ENCODE measurements around the gene TUBB4A.

TUBB4A gene

DNA sequence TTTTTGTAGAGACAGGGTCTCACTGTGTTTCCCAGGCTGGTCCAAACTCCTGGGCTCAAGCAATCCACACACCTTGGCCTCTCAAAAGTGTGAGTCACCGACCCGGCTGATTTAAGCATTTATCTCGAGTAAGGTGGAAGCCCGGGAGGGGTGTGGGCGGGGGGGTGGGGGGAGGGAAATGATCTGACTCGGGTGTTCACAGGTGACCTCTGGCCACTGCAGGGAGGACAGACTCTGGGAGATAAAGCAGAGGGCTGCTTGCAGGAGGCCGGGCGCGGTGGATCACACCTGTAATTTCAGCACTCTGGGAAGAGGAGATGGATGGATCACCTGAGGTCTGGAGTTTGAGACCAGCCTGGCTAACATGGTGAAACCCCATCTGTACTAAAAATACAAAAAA lies 28.5 kb downstream of the TUBB4A start:
- TF ChIP-seq GATA3 (IDR thresholded peaks at IDR 0.05; ENCODE audit: low read depth, low read length) (no peak), GATA2 (IDR thresholded peaks at IDR 0.05; ENCODE audit: low read depth, low read length) (no peak)

DNA sequence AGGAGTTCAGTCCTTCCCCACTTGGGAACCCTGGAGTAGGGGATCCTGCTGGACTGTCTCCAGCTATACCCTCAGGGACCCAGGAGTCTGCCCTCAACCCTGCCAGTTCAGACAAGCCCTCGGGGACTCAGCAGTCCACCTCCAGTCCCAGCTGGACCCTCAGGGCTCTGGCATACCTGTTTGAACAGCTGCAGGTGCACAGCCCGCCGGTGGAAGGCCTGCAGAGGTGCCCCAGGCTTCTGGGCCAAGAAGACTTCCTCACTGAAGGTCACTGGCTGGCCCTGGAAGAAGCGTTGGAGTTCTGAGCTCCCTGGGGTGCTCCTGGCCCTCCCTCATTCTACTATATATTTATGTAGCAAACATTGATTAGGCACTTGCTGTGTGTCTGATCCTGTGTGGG lies 29.4 kb downstream of the TUBB4A start:
- no peak for TF ChIP-seq GATA2 (IDR thresholded peaks at IDR 0.05; ENCODE audit: low read depth, low read length)
- TF ChIP-seq GATA3 (IDR thresholded peaks at IDR 0.05; ENCODE audit: low read depth, low read length) = no peak

DNA sequence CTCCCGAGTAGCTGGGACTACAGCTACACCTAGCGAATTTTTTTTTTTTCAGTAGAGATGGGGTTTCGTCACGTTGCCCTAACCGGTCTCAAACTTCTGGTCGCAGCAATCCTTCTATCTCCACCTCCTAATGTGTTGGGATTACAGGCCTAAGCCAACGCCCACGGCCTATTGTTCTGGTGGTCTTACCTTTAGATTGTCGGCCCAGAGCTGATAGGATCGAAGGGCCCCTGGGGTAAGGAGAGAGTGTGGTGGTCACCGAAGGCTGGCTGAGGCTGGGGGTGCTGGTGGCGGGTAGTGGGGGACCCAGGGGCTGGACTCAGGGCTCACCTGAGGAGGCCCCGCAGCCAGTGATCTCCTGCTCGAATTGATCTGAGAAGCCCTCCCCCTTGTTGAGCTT lies 31.0 kb downstream of the TUBB4A start:
- TF ChIP-seq GATA3 (IDR thresholded peaks at IDR 0.05; ENCODE audit: low read depth, low read length) = no peak
- no peak for TF ChIP-seq GATA2 (IDR thresholded peaks at IDR 0.05; ENCODE audit: low read depth, low read length)

DNA sequence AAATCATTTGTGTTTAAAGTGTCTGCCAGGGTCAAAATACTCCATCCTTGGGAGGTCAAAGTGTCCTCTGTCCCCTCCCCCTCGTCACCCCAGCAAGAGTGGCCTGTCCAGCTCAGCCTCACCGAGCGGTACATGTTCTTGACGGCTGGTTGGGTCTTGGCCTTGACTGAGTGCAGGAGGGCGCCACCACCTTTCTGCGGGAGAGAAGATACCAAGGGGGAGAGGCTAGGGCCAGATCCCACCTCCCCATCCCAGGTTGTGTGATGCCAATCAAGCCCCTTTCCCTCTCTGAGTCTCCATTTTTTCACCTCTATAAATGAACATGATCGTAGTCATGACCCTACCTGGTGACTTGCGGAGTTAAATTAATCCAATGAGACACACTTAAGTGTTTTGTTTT lies 31.9 kb downstream of the TUBB4A start:
- no peak for TF ChIP-seq GATA3 (IDR thresholded peaks at IDR 0.05; ENCODE audit: low read depth, low read length)
- no peak for TF ChIP-seq GATA2 (IDR thresholded peaks at IDR 0.05; ENCODE audit: low read depth, low read length)

DNA sequence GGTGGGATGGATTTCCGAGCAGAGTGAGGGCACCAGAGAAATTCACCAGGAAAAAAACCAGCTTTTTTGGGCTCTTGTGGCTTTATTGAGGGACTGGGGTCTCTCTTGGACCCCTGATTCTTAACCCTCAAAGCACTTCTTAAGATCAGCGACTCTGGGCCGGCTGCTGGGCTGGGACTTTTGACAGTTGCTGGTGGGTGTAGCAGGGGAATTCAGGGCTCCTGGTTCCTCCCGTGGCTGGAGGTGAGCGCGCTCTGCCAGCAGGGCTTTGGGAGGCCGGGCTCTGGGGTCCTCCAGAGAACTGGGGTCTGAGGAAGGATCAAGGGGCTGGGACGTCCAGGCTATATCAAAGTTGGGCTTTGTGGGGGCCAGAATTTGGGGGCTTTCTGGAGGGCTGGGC lies 34.7 kb downstream of the TUBB4A start:
- TF ChIP-seq GATA3 (IDR thresholded peaks at IDR 0.05; ENCODE audit: low read depth, low read length) = no peak
- TF ChIP-seq GATA2 (IDR thresholded peaks at IDR 0.05; ENCODE audit: low read depth, low read length) = no peak

DNA sequence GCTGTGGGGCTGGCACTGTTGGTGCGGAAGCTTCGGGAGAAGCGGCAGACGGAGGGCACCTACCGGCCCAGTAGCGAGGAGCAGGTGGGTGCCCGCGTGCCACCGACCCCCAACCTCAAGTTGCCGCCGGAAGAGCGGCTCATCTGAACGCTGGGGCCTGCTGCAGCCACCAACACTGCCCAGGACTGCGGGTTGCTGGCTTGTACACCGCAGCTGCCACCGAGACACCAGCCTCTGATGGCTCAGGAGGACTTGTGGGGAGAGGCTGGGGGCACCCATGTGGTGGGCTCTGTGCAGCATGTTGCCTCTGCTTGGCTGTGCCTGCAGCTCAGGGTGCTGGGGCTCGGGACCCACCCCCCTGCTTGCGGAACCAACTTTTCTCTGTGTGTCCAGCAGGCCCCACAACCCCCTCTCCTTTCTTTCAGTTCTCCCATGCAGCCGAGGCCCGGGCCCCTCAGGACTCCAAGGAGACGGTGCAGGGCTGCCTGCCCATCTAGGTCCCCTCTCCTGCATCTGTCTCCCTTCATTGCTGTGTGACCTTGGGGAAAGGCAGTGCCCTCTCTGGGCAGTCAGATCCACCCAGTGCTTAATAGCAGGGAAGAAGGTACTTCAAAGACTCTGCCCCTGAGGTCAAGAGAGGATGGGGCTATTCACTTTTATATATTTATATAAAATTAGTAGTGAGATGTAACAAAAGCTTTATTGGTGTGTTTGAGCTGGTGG lies 35.4 kb downstream of the TUBB4A start:
- TF ChIP-seq GATA2 (IDR thresholded peaks at IDR 0.05; ENCODE audit: low read depth, low read length) (no peak), GATA3 (IDR thresholded peaks at IDR 0.05; ENCODE audit: low read depth, low read length) (no peak)

DNA sequence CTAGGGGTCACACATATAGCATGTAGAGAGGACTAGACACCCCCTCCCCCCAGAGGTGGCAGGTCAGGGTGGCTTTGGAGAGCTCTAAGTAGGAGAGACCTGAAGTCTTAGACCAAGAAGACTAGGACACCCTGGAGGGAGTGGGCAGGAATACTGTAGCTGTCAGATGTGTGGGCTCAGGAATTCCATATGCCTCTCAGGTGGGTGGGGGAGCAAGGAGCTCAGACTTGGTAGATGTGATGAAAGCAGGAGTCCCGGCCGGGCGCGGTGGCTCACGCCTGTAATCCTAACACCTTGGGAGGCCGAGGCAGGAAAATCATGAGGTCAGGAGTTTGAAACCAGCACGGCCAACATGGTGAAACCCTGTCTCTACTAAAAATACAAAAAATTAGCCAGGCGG lies 36.4 kb downstream of the TUBB4A start:
- TF ChIP-seq GATA3 (IDR thresholded peaks at IDR 0.05; ENCODE audit: low read depth, low read length) = no peak
- no peak for TF ChIP-seq GATA2 (IDR thresholded peaks at IDR 0.05; ENCODE audit: low read depth, low read length)

DNA sequence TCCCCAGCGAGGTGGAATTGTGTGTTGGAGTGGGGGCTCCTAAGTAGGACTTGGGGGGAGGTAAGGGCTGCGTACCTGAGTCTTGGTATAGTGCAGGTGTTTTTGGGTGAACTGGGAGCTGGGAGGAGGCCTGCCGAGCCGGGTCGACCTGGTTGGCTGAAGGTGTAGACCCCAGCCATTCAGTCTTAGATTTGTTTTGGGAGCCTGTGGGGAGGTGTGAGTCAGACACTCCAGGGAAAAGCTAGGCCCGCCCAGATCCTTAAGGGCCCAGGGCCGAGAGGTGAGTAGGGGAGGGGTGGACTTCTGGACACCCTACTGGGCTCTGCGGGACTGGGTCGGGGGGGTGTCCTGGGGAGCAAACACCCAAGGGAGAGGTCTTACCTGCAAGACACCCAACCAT lies 37.1 kb downstream of the TUBB4A start:
- TF ChIP-seq GATA2 (IDR thresholded peaks at IDR 0.05; ENCODE audit: low read depth, low read length) = no peak
- no peak for TF ChIP-seq GATA3 (IDR thresholded peaks at IDR 0.05; ENCODE audit: low read depth, low read length)

DNA sequence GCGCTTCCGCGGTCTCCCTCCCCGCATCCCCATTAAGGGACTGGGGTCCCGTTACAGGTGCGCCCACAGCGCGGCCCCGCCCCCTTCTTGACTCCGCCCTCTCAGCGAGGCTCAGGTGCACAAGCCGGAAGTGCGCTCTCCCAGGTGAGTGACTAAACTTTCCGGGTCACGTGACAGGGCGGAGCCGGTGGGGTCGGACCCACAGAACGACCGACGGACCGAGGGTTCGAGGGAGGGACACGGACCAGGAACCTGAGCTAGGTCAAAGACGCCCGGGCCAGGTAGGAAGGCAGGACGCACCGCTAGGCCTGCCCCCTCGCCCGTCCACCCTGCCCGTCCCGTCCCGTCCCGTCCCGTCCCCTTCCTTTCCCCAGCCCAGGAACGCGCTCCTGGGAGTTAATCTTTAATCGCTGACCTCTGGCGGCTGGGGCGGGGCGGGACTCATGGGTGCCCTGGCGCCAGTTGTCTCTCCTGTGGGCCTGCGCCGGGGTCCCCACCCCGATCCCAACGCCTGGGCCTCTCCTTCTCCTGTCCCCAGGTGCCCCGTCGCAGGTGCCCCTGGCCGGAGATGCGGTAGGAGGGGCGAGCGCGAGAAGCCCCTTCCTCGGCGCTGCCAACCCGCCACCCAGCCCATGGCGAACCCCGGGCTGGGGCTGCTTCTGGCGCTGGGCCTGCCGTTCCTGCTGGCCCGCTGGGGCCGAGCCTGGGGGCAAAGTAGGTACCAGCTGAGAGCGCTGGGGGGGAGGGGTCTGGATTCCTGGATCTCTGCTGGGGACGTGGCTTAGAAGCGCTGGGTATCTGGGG lies 37.8 kb downstream of the TUBB4A start, which contains the start of gene CRB3:
Gene CRB3, plus strand, starts transcription at position 202 of the 804 bp plus-strand sequence. Its CDS starts 431 bp downstream, at position 633.
- TF ChIP-seq GATA3 (IDR thresholded peaks at IDR 0.05; ENCODE audit: low read depth, low read length) = no peak

DNA sequence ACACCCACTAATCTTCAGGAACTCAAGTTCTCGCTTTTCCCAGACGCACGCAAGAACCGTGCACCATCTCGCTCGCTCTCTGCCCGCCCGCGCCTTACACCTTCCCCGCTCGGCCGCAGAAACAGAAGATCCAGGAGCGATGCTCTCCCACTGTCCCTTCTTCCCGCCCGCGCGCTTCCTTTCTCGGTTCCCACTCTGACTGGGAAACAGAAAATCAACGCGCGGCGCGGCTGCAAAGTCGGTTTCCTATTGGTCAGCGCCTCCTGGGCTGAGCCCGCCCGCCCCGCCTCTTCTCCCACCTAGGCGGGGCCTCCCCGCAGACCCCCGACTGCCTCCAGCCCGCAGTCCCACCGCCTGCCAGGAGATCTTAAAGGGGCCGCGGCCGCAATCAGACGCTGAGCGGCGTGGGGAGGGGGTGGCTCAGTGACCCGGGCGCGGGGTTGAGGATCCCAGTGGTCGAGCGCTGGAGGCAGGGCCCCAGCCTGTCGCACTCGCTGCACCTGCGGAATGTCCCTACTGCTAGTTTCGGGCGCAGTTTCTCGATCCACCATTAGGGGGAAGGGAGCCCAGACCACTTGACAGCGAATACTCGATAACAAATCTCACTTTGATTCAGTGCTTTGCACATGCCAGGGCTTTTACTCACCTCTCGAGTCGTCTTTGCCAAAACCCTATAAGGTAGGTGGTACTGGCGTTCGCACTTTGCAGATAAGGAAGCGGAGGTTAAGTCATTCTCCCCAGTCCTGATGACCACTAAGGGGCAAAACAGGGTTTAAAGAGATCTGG lies 41.8 kb downstream of the TUBB4A start:
- TF ChIP-seq GATA3 (IDR thresholded peaks at IDR 0.05; ENCODE audit: low read depth, low read length) (no peak), GATA2 (IDR thresholded peaks at IDR 0.05; ENCODE audit: low read depth, low read length) (no peak; the same call in 1 of the 2 replicates)

DNA sequence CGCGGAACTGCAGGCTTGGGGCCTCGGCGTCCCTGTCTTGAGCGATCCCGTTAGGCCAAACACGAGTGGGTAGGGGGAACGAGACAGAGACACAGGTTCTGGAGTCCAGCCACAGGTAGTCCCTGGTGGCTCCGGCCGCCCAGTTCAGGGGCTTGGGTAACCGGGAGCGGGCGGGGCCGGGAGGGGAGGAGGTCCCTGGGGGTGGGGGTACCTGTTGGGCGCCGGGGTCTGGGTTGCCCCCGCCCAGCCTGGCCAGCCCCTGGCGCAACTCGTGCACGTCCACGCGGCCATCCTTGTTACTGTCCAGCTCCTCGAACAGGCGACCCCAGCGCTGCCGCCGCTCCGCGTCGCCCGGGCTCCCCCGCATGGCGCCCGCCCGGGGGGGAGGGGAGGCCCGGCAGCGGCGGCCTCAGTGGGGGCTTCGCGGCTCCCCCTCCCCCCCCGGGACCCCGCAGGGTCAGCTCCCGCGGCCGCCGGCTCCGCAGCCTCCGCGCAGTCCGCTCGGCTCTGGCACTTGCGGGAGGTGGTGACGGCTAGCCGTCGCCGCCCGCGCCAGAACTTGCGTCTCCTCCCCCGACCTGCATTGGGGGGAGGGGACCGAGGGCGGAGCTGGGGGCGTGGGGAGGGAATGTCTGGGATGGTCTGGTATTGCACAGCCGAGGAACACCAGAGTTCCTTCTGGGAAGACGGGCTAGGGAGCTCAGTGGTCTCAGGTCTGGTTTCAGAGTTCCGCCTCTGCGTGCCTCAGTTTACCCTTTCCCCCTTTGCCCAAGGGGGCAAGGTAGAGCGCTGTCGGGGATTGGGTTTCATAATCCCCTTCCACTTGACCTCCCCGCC lies 42.6 kb downstream of the TUBB4A start, which contains the start of gene SLC25A23:
Gene SLC25A23, minus strand, starts transcription at position 531 of the 837 bp plus-strand sequence. Its CDS starts 164 bp downstream, at position 367.
- TF ChIP-seq GATA2 (IDR thresholded peaks at IDR 0.05; ENCODE audit: low read depth, low read length) (no peak), GATA3 (IDR thresholded peaks at IDR 0.05; ENCODE audit: low read depth, low read length) (no peak)

DNA sequence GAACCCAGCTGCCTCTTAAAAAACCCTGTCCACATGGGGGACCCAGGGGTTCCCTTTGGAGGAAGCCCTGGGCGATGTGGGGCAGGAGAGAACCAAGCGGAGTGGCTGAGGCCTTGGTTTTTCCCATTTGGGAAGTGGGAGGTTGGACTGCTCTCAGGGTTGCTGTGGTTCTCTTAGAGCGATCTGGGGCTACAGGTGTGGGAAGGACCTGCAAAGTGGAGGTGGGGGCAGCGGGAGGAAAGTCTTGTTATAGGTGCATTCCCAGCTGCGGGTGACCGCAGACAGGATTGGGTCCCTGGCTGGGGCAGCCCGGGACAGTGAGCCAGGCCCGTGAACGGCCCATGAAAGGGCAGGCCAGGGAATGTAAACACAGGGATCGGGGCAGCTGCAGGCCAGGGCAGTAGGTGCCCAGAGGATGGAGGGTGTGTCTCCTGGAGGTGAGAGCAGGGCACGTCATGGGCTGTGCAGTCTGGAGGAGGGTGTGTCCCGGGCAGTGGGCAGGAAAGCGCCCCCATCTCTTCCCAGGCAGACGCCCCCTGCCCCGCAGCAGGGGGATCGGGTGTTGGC lies 43.3 kb downstream of the TUBB4A start:
- no peak for TF ChIP-seq GATA3 (IDR thresholded peaks at IDR 0.05; ENCODE audit: low read depth, low read length)
- no peak for TF ChIP-seq GATA2 (IDR thresholded peaks at IDR 0.05; ENCODE audit: low read depth, low read length)
